ENCODE measurements around the gene MT1X. TPM values are rescaled to one million over a fixed set of nuclear protein-coding genes. Genes with fewer than 3 reads are reported as not detected.
"Not testable (repeated sequence)": the region's sequence is repeated elsewhere in the genome, so short reads cannot be mapped to it uniquely, and the experiment has no call there.

MT1X gene
- total RNA-seq, 1 donor from 2014 or later = 26.1 TPM

- DNase-seq (ENCODE audit: low read depth, low spot score) = no peak
These were observed 28.0 kb downstream of the MT1X start for GRCh38 chr16:56710181-56710737.

- no peak for DNase-seq (ENCODE audit: low read depth, low spot score)
These were observed 29.6 kb downstream of the MT1X start for GRCh38 chr16:56711862-56712261.

- DNase-seq (ENCODE audit: low read depth, low spot score) = no peak
These were observed 31.5 kb downstream of the MT1X start for GRCh38 chr16:56713794-56714193.

- DNase-seq (ENCODE audit: low read depth, low spot score) = no peak
These were observed 32.9 kb downstream of the MT1X start for GRCh38 chr16:56715126-56715525.

- no peak for DNase-seq (ENCODE audit: low read depth, low spot score)
These were observed 34.5 kb downstream of the MT1X start for GRCh38 chr16:56716761-56717160.

GRCh38 chr16:56717532-56717931, 35.3 kb downstream of the MT1X start:
- not testable (repeated sequence) for DNase-seq (ENCODE audit: low read depth, low spot score)

- no peak for DNase-seq (ENCODE audit: low read depth, low spot score)
These were observed 40.1 kb downstream of the MT1X start for GRCh38 chr16:56722200-56722842.

GRCh38 chr16:56724191-56724590, 41.9 kb downstream of the MT1X start:
- DNase-seq (ENCODE audit: low read depth, low spot score) = no peak

- DNase-seq (ENCODE audit: low read depth, low spot score) = no peak
These were observed 44.0 kb downstream of the MT1X start for GRCh38 chr16:56726283-56726682.

GRCh38 chr16:56726926-56727325, 44.7 kb downstream of the MT1X start:
- no peak for DNase-seq (ENCODE audit: low read depth, low spot score)

- no peak for DNase-seq (ENCODE audit: low read depth, low spot score)
These were observed 45.8 kb downstream of the MT1X start for GRCh38 chr16:56728027-56728426.

- DNase-seq (ENCODE audit: low read depth, low spot score) = no peak
These were observed 46.9 kb downstream of the MT1X start for GRCh38 chr16:56728980-56729734.

- DNase-seq (ENCODE audit: low read depth, low spot score) = peak; percentile 59
These were observed 47.7 kb downstream of the MT1X start, which contains the start of gene NUP93 for GRCh38 chr16:56729735-56730662. TSS of gene NUP93 (plus strand) at chr16:56730129. CDS start at chr16:56748248, 18,119 bp downstream.

GRCh38 chr16:56732366-56732765, 50.1 kb downstream of the MT1X start:
- DNase-seq (ENCODE audit: low read depth, low spot score) = no peak

- DNase-seq (ENCODE audit: low read depth, low spot score) = no peak
These were observed 50.6 kb downstream of the MT1X start for GRCh38 chr16:56732832-56733231.

Other genes starting within 250 kb of the MT1X start
- gene NUDT21, start 231.1 kb upstream of the MT1X start, total RNA-seq = 135 and 158 TPM in 2 replicates
- gene OGFOD1, start 230.9 kb upstream of the MT1X start, total RNA-seq = 87.0 and 152 TPM in 2 replicates
- 29.7 and 49.2 TPM in 2 replicates for gene BBS2, start 162.4 kb upstream of the MT1X start, total RNA-seq
- gene MT4, start 117.4 kb upstream of the MT1X start, total RNA-seq = not detected in 2 replicates
- not detected in 2 replicates for gene MT3, start 92.9 kb upstream of the MT1X start, total RNA-seq
- gene MT2A, start 73.9 kb upstream of the MT1X start, total RNA-seq = 227 and 304 TPM in 2 replicates
- gene MT1E, start 56.7 kb upstream of the MT1X start, total RNA-seq = 132 and 284 TPM in 2 replicates
- gene MT1M, start 49.8 kb upstream of the MT1X start, total RNA-seq = 3.5 and 8.8 TPM in 2 replicates
- 4.2 and 9.4 TPM in 2 replicates for gene MT1A, start 43.8 kb upstream of the MT1X start, total RNA-seq
- not detected in 2 replicates for gene MT1B, start 30.6 kb upstream of the MT1X start, total RNA-seq
- 0.59 and 2.4 TPM in 2 replicates for gene MT1F, start 24.5 kb upstream of the MT1X start, total RNA-seq
- gene MT1G, start 14.4 kb upstream of the MT1X start, total RNA-seq = not detected in 2 replicates
- gene MT1H, start 12.7 kb upstream of the MT1X start, total RNA-seq = not detected in 2 replicates
- 111 and 118 TPM in 2 replicates for gene NUP93, start 47.7 kb downstream of the MT1X start, total RNA-seq
- gene SLC12A3, start 182.7 kb downstream of the MT1X start, total RNA-seq = not detected in 2 replicates
- gene HERPUD1, start 249.7 kb downstream of the MT1X start, total RNA-seq = 43.6 and 129 TPM in 2 replicates

Measured in pulmonary artery endothelial cell (primary cell).